Body of pancreas (tissue), 4 donors: ENCODE measurements around the gene MAN1B1. TPM values are rescaled to one million over a fixed set of nuclear protein-coding genes. Genes with fewer than 3 reads are reported as not detected.

Experiments
- ATAC-seq: fragments of 150-250 bp; one replicate; pipeline ENCODE4 v1.9.1; 2016
- DNase-seq, 4 donors: peaks; one replicate each; pipeline ENCODE4 v3.0.0-alpha.2; 2019
- H3K27ac ChIP-seq, 4 donors: fragments of 200-600 bp; sonication (generic); 1 replicate in 3 of 4; 2 replicates in 1 of 4; pipeline versions ENCODE4 v1.5.1 to v1.6.1; 2016 to 2019; ENCODE audit warnings: mild to moderate bottlenecking in 1 of 4, mixed read lengths in 1 of 4, moderate library complexity in 1 of 4
- H3K27me3 ChIP-seq, 2 donors: fragments of 200-600 bp; sonication (generic); one replicate each; pipeline ENCODE4 v1.6.0; 2016; ENCODE audit warnings: mild to moderate bottlenecking in 1 of 2
- H3K36me3 ChIP-seq, 2 donors: fragments of 200-600 bp; sonication (generic); replicated peaks in 1 of 2; 2 replicates each; pipeline ENCODE4 v1.5.1; 2016; ENCODE audit warnings: low read depth in 2 of 2; ENCODE audit not compliant: insufficient read depth in 1 of 2
- H3K4me1 ChIP-seq: fragments of 200-600 bp; sonication (generic); one replicate; pipeline ENCODE4 v1.6.0; 2016
- H3K4me3 ChIP-seq, 2 donors: fragments of 200-600 bp; sonication (generic); 1 replicate in 1 of 2; 2 replicates in 1 of 2; pipeline ENCODE4 v1.5.1; 2016 to 2019
- H3K9me3 ChIP-seq, 3 donors: fragments of 200-600 bp; sonication (generic); 1 replicate in 2 of 3; 2 replicates in 1 of 3; pipeline ENCODE4 v1.5.1; 2016
- POLR2A ChIP-seq, 3 donors: fragments of 450-650 bp; IDR thresholded peaks; one replicate each; pipeline ENCODE4 v1.6.1; 2016; ENCODE audit warnings: antibody characterized with exemption in 3 of 3, mild to moderate bottlenecking in 2 of 3
- WGBS, 2 donors: methylation state at CpG; one replicate each; pipeline ENCODE4 v1.1.5; 2017; 5-methylcytosine and 5-hydroxymethylcytosine counted together
- intact Hi-C: fragments of 100-400 bp; cut with DNase I; formaldehyde crosslinking; loops from one replicate; pipeline ENCODE4 v1.15.1; 2023
- total RNA-seq, 2 donors: library from RNA; depleted of rRNA; stranded (reverse); fragments of >200 nt; gene quantifications; one replicate each; pipeline ENCODE4 v1.1.0, GENCODE V29; 2016
- TF ChIP-seq, protein P1 (sequence below), 7 experiments: fragments of 450-650 bp in 4 of 7; fragments of 200-600 bp in 3 of 7; sonication (generic) in 3 of 7; IDR thresholded peaks; one replicate each; pipeline ENCODE4 v1.5.1; 2016 to 2019; ENCODE audit warnings: antibody characterized with exemption in 7 of 7

MAN1B1 gene
- total RNA-seq, 2 donors from 2014 or later, result 32.6 to 34.2 TPM

DNA sequence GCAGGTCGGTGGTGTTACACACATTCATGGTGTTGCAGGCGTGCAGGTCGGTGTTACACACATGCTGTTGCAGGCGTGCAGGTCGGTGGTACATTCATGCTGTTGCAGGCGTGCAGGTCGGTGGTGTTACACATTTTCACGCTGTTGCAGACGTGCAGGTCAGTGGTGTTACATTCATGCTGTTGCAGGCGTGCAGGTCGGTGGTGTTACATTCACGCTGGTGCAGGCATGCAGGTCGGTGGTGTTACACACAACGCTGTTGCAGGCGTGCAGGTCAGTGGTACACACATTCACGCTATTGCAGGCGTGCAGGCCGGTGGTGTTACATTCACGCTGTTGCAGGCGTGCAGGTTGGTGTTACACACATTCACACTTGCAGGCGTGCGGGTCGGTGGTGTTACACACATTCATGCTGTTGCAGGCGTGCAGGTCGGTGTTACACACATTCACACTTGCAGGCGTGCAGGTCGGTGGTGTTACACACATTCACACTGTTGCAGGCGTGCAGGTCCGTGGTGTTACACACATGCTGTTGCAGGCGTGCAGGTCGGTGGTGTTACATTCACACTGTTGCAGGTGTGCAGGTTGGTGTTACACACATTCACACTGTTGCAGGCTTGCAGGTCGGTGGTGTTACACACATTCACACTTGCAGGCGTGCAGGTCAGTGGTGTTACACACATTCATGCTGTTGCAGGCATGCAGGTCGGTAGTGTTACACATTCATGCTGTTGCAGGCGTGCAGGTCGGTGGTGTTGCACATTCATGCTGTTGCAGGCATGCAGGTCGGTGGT is 16.6 kb downstream of the MAN1B1 start:
- no peak for DNase-seq
- H3K36me3 ChIP-seq, result peaks cover 9 to 30% of the 10 kb centered on the region in 2 donors
- no peak overlapping the region for H3K27ac ChIP-seq
- no peak overlapping the region for H3K4me3 ChIP-seq
- 87 to 90% methylated on average over 34 to 37 of the region's 37 CpGs for WGBS, 2 donors
- no peaks in the 10 kb centered on the region for H3K4me1 ChIP-seq
- no peak for ATAC-seq
- H3K27me3 ChIP-seq, result no peaks in the 10 kb centered on the region
- intact Hi-C loops, result no loop called here
- TF ChIP-seq POLR2A (IDR thresholded peaks at IDR 0.05), result no peak
- TF ChIP-seq, protein P1, sequence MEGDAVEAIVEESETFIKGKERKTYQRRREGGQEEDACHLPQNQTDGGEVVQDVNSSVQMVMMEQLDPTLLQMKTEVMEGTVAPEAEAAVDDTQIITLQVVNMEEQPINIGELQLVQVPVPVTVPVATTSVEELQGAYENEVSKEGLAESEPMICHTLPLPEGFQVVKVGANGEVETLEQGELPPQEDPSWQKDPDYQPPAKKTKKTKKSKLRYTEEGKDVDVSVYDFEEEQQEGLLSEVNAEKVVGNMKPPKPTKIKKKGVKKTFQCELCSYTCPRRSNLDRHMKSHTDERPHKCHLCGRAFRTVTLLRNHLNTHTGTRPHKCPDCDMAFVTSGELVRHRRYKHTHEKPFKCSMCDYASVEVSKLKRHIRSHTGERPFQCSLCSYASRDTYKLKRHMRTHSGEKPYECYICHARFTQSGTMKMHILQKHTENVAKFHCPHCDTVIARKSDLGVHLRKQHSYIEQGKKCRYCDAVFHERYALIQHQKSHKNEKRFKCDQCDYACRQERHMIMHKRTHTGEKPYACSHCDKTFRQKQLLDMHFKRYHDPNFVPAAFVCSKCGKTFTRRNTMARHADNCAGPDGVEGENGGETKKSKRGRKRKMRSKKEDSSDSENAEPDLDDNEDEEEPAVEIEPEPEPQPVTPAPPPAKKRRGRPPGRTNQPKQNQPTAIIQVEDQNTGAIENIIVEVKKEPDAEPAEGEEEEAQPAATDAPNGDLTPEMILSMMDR (IDR thresholded peaks at IDR 0.05), result no peak
- H3K9me3 ChIP-seq, result no peaks in the 10 kb centered on the region

DNA sequence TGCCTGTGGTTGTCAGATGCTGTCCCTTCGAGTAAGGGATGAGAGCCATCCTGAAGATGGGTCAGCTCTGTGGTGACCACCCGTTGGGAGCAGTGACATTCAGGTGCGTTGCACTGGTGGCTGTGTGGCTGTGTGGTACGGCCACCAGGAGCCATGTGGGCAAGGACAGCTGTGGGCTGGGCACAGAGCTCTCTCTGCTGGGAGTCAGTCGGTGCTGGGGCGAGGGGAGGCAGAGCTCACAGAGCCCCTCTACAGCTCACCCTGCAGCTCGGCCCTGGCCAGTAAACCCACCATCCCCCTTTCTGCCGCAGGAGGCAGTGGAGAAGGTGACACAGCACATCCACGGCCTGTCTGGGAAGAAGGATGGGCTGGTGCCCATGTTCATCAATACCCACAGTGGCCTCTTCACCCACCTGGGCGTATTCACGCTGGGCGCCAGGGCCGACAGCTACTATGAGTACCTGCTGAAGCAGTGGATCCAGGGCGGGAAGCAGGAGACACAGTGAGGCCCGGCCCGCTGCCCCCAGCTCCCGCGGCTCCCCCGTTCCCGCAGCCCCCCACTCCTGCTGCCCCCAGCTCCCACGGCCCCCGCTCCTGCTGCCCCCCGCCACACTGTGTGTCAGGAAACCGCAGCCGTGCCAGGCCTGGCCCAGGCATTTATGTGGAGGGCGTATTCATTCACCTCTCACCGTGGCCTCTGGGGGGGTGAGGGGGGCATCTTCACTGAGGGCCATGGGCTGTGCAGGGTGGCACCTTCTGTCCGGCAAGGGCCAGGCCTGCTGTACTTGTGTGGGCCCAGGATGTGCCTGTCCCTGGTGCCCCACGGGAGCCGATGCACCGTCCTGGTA is 19.3 kb downstream of the MAN1B1 start:
- peaks cover 9 to 30% of the 10 kb centered on the region in 2 donors for H3K36me3 ChIP-seq
- intact Hi-C loops, result no loop called here
- DNase-seq, result no peak
- no peak overlapping the region for H3K27ac ChIP-seq
- no peak overlapping the region for H3K4me3 ChIP-seq
- no peaks in the 10 kb centered on the region for H3K4me1 ChIP-seq
- no peaks in the 10 kb centered on the region for H3K9me3 ChIP-seq
- ATAC-seq, result no peak
- no peak for TF ChIP-seq POLR2A (IDR thresholded peaks at IDR 0.05)
- TF ChIP-seq, protein P1 (IDR thresholded peaks at IDR 0.05), result no peak
- 93 to 94% methylated on average over 13 to 29 of the region's 31 CpGs for WGBS, 2 donors
- no peaks in the 10 kb centered on the region for H3K27me3 ChIP-seq

DNA sequence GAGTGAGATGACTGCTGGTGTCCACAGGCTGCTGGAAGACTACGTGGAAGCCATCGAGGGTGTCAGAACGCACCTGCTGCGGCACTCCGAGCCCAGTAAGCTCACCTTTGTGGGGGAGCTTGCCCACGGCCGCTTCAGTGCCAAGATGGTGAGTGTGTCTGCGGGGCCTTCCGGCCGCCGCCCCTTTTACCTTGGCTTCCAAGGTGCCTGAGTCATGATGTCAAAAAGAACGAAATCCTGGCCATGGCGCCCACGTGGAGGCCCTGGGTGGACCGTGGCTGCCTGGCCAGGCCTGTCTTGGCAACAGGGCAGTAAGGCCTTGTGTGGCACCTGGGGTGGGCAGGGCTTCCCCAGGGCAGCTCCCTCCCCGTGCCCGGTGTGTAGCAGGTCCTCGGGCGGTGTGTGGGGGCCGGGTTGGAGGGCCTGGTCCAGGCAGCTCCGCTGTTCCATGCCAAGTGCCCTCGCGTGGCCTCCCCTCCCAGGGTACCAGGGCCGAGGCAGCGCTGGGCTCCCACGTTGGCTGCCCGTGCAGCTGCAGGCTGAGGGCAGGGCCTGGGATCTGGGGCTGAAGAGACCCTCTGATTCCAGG is 20.0 kb downstream of the MAN1B1 start:
- Histone ChIP-seq H3K4me3 (no peak overlapping the region), H3K27me3 (no peaks in the 10 kb centered on the region), H3K27ac (no peak overlapping the region), H3K36me3 (peaks cover 7 to 24% of the 10 kb centered on the region in 2 donors), H3K9me3 (no peaks in the 10 kb centered on the region), H3K4me1 (no peaks in the 10 kb centered on the region)
- 89 to 97% methylated on average over 11 to 24 of the region's 27 CpGs for WGBS, 2 donors
- intact Hi-C loops, result no loop called here
- no peak for DNase-seq
- TF ChIP-seq POLR2A (IDR thresholded peaks at IDR 0.05), result no peak
- TF ChIP-seq, protein P1 (IDR thresholded peaks at IDR 0.05), result no peak
- no peak for ATAC-seq

DNA sequence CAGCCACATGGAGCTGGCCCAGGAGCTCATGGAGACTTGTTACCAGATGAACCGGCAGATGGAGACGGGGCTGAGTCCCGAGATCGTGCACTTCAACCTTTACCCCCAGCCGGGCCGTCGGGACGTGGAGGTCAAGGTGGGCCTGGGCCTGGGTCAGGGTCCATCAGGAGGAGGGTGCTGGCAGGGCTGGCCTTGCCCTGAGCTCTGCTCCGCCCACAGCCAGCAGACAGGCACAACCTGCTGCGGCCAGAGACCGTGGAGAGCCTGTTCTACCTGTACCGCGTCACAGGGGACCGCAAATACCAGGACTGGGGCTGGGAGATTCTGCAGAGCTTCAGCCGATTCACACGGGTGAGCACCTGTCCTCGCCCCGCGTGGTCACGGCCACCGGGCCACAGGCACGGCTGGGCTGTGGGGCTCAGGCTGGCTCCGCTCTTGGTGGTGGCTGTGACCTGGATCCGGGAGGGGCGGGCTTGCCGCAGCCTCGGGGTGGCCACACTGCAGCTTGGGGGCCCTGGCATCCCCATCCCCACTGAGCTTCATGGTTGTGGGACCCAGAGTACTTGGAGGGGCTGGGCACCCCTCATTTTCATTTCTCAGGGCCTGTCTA is 20.6 kb downstream of the MAN1B1 start:
- H3K4me3 ChIP-seq, result no peak overlapping the region
- H3K36me3 ChIP-seq, result peaks cover 0 to 17% of the 10 kb centered on the region in 2 donors
- no peaks in the 10 kb centered on the region for H3K27me3 ChIP-seq
- intact Hi-C loops, result no loop called here
- H3K4me1 ChIP-seq, result no peaks in the 10 kb centered on the region
- WGBS, 2 donors, result 94 to 100% methylated on average over 2 to 24 of the region's 27 CpGs
- no peak for ATAC-seq
- no peak for TF ChIP-seq POLR2A (IDR thresholded peaks at IDR 0.05)
- TF ChIP-seq, protein P1 (IDR thresholded peaks at IDR 0.05), result no peak
- DNase-seq, result no peak
- no peak overlapping the region for H3K27ac ChIP-seq
- H3K9me3 ChIP-seq, result no peaks in the 10 kb centered on the region
